ENCODE results near the gene RASAL1.

- TF ChIP-seq POLR2AphosphoS5 (IDR thresholded peaks at IDR 0.05; ENCODE audit: low read depth, low read length) (no peak), TAF1 (IDR thresholded peaks at IDR 0.05; ENCODE audit: borderline replicate concordance, insufficient read depth, low read length) (no peak), SIN3A (IDR thresholded peaks at IDR 0.05; ENCODE audit: borderline replicate concordance, insufficient read depth, low read length) (no peak)
These were observed 20.0 kb downstream of the RASAL1 start for GRCh38 chr12:113115455-113116126.

All from PFSK-1 (cell line).